Muscle of leg (tissue), 16 donors: ENCODE results near the gene SERF2. TPM values are rescaled to one million over a fixed set of nuclear protein-coding genes. Genes with fewer than 3 reads are reported as not detected.
A peak's percentile ranks its signal among the peaks of the same experiment; 100 is the strongest.
"Not testable (repeated sequence)": the region's sequence is repeated elsewhere in the genome, so short reads cannot be mapped to it uniquely, and the experiment has no call there.

Experiments used
- DNase-seq: peaks from one replicate; pipeline ENCODE4 v3.0.0; 2013
- H3K27ac ChIP-seq: one replicate; pipeline ENCODE4 v1.5.1; 2013; ENCODE audit warnings: mild to moderate bottlenecking, low read length, control low read depth
- H3K27me3 ChIP-seq: one replicate; pipeline ENCODE4 v1.6.1; 2013; ENCODE audit warnings: low read length; ENCODE audit not compliant: control insufficient read depth, insufficient read depth
- H3K36me3 ChIP-seq: one replicate; pipeline ENCODE4 v1.6.1; 2013; ENCODE audit warnings: low read length; ENCODE audit not compliant: control insufficient read depth, insufficient read depth
- H3K4me1 ChIP-seq: one replicate; pipeline ENCODE4 v1.6.1; 2013; ENCODE audit warnings: low read length; ENCODE audit not compliant: control insufficient read depth, insufficient read depth
- H3K4me3 ChIP-seq: one replicate; pipeline ENCODE4 v1.5.1; 2013; ENCODE audit warnings: low read length, control low read depth
- H3K9me3 ChIP-seq: replicated peaks from 2 replicates; pipeline ENCODE4 v1.6.1; 2013; ENCODE audit warnings: low read depth, low read length; ENCODE audit not compliant: control insufficient read depth
- WGBS: methylation state at CpG from one replicate; pipeline ENCODE4 v1.1.5; 2013; ENCODE audit warnings: missing lambda C conversion rate; ENCODE audit not compliant: insufficient coverage; 5-methylcytosine and 5-hydroxymethylcytosine counted together
- long read RNA-seq, 11 donors: transcript quantifications; one replicate each; lab custom pipeline, GENCODE V29; 2026
- polyA plus RNA-seq, 8 donors: library from polyadenylated mRNA; unstranded; fragments of 120-200 nt; gene quantifications; one replicate each; pipeline versions ENCODE4 v1.2.1 to v1.2.3, GENCODE V29; 2013; ENCODE audit warnings: inconsistent platforms in 1 of 8, low replicate concordance in 1 of 8; ENCODE audit not compliant: insufficient read length in 8 of 8, insufficient read depth in 1 of 8
- total RNA-seq: library from RNA; stranded (reverse); fragments of 120-200 nt; gene quantifications from one replicate; pipeline ENCODE4 v1.2.4, GENCODE V29; 2013

Gene SERF2
- total RNA-seq = 650 TPM
- polyA plus RNA-seq = 100 to 1,000 TPM; 505 to 760 (median 671) TPM
- long read RNA-seq, donor 1, transcript SERF2-207 (2 exons, 582 nt) = minor isoform, 32 of 278 reads
- long read RNA-seq, donor 1, transcript SERF2-201 (3 exons, 1,537 nt) = major isoform, 233 of 278 reads
- long read RNA-seq, donor 1, transcript SERF2-216 (2 exons, 1,030 nt) = minor isoform, 7 of 278 reads
- long read RNA-seq, donor 1, partial matches to known transcripts = 0 of 278 reads
- long read RNA-seq, donor 1, other reads (novel, unspliced or antisense) = 0 of 278 reads
- long read RNA-seq, donor 2, transcript SERF2-207 (2 exons, 582 nt) = minor isoform, 13 of 78 reads
- long read RNA-seq, donor 2, transcript SERF2-201 (3 exons, 1,537 nt) = major isoform, 61 of 78 reads
- long read RNA-seq, donor 2, partial matches to known transcripts = 0 of 78 reads
- long read RNA-seq, donor 2, other reads (novel, unspliced or antisense) = 0 of 78 reads
- long read RNA-seq, donor 3, transcript SERF2-216 (2 exons, 1,030 nt) = minor isoform, 6 of 420 reads
- long read RNA-seq, donor 3, transcript SERF2-207 (2 exons, 582 nt) = minor isoform, 58 of 420 reads
- long read RNA-seq, donor 3, transcript SERF2-201 (3 exons, 1,537 nt) = major isoform, 346 of 420 reads
- long read RNA-seq, donor 3, partial matches to known transcripts = 0 of 420 reads
- long read RNA-seq, donor 3, other reads (novel, unspliced or antisense) = 0 of 420 reads
- long read RNA-seq, donor 4, transcript SERF2-207 (2 exons, 582 nt) = minor isoform, 61 of 435 reads
- long read RNA-seq, donor 4, transcript SERF2-202 (3 exons, 506 nt) = minor isoform, 5 of 435 reads
- long read RNA-seq, donor 4, transcript SERF2-201 (3 exons, 1,537 nt) = major isoform, 359 of 435 reads
- long read RNA-seq, donor 4, transcript SERF2-216 (2 exons, 1,030 nt) = minor isoform, 5 of 435 reads
- long read RNA-seq, donor 4, partial matches to known transcripts = 0 of 435 reads
- long read RNA-seq, donor 4, other reads (novel, unspliced or antisense) = 0 of 435 reads
- long read RNA-seq, donor 5, transcript SERF2-207 (2 exons, 582 nt) = minor isoform, 188 of 1,403 reads
- long read RNA-seq, donor 5, transcript SERF2-201 (3 exons, 1,537 nt) = major isoform, 1,160 of 1,403 reads
- long read RNA-seq, donor 5, transcript SERF2-216 (2 exons, 1,030 nt) = minor isoform, 10 of 1,403 reads
- long read RNA-seq, donor 5, transcript SERF2-202 (3 exons, 506 nt) = minor isoform, 10 of 1,403 reads
- long read RNA-seq, donor 5, partial matches to known transcripts = 16 of 1,403 reads
- long read RNA-seq, donor 5, other reads (novel, unspliced or antisense) = 0 of 1,403 reads
- long read RNA-seq, donor 6, transcript SERF2-205 (3 exons, 690 nt) = minor isoform, 6 of 824 reads
- long read RNA-seq, donor 6, transcript SERF2-207 (2 exons, 582 nt) = minor isoform, 91 of 824 reads
- long read RNA-seq, donor 6, transcript SERF2-201 (3 exons, 1,537 nt) = major isoform, 705 of 824 reads
- long read RNA-seq, donor 6, transcript SERF2-216 (2 exons, 1,030 nt) = minor isoform, 17 of 824 reads
- long read RNA-seq, donor 6, partial matches to known transcripts = 0 of 824 reads
- long read RNA-seq, donor 6, other reads (novel, unspliced or antisense) = 0 of 824 reads
- long read RNA-seq, donor 7, transcript SERF2-201 (3 exons, 1,537 nt) = major isoform, 700 of 833 reads
- long read RNA-seq, donor 7, transcript SERF2-216 (2 exons, 1,030 nt) = minor isoform, 10 of 833 reads
- long read RNA-seq, donor 7, transcript SERF2-207 (2 exons, 582 nt) = minor isoform, 79 of 833 reads
- long read RNA-seq, donor 7, partial matches to known transcripts = 32 of 833 reads
- long read RNA-seq, donor 7, other reads (novel, unspliced or antisense) = 0 of 833 reads
- long read RNA-seq, donor 8, transcript SERF2-201 (3 exons, 1,537 nt) = major isoform, 437 of 531 reads
- long read RNA-seq, donor 8, transcript SERF2-216 (2 exons, 1,030 nt) = minor isoform, 7 of 531 reads
- long read RNA-seq, donor 8, transcript SERF2-207 (2 exons, 582 nt) = minor isoform, 54 of 531 reads
- long read RNA-seq, donor 8, partial matches to known transcripts = 24 of 531 reads
- long read RNA-seq, donor 8, other reads (novel, unspliced or antisense) = 0 of 531 reads
- long read RNA-seq, donor 9, transcript SERF2-202 (3 exons, 506 nt) = minor isoform, 7 of 474 reads
- long read RNA-seq, donor 9, transcript SERF2-205 (3 exons, 690 nt) = minor isoform, 6 of 474 reads
- long read RNA-seq, donor 9, transcript SERF2-201 (3 exons, 1,537 nt) = major isoform, 395 of 474 reads
- long read RNA-seq, donor 9, transcript SERF2-207 (2 exons, 582 nt) = minor isoform, 45 of 474 reads
- long read RNA-seq, donor 9, partial matches to known transcripts = 13 of 474 reads
- long read RNA-seq, donor 9, other reads (novel, unspliced or antisense) = 0 of 474 reads
- long read RNA-seq, donor 10, transcript SERF2-205 (3 exons, 690 nt) = minor isoform, 6 of 835 reads
- long read RNA-seq, donor 10, transcript SERF2-201 (3 exons, 1,537 nt) = major isoform, 668 of 835 reads
- long read RNA-seq, donor 10, transcript SERF2-207 (2 exons, 582 nt) = minor isoform, 104 of 835 reads
- long read RNA-seq, donor 10, transcript SERF2-216 (2 exons, 1,030 nt) = minor isoform, 19 of 835 reads
- long read RNA-seq, donor 10, partial matches to known transcripts = 24 of 835 reads
- long read RNA-seq, donor 10, other reads (novel, unspliced or antisense) = 6 of 835 reads
- long read RNA-seq, donor 11, transcript SERF2-207 (2 exons, 582 nt) = minor isoform, 46 of 556 reads
- long read RNA-seq, donor 11, transcript SERF2-216 (2 exons, 1,030 nt) = minor isoform, 8 of 556 reads
- long read RNA-seq, donor 11, transcript SERF2-201 (3 exons, 1,537 nt) = major isoform, 474 of 556 reads
- long read RNA-seq, donor 11, partial matches to known transcripts = 17 of 556 reads
- long read RNA-seq, donor 11, other reads (novel, unspliced or antisense) = 0 of 556 reads

DNA sequence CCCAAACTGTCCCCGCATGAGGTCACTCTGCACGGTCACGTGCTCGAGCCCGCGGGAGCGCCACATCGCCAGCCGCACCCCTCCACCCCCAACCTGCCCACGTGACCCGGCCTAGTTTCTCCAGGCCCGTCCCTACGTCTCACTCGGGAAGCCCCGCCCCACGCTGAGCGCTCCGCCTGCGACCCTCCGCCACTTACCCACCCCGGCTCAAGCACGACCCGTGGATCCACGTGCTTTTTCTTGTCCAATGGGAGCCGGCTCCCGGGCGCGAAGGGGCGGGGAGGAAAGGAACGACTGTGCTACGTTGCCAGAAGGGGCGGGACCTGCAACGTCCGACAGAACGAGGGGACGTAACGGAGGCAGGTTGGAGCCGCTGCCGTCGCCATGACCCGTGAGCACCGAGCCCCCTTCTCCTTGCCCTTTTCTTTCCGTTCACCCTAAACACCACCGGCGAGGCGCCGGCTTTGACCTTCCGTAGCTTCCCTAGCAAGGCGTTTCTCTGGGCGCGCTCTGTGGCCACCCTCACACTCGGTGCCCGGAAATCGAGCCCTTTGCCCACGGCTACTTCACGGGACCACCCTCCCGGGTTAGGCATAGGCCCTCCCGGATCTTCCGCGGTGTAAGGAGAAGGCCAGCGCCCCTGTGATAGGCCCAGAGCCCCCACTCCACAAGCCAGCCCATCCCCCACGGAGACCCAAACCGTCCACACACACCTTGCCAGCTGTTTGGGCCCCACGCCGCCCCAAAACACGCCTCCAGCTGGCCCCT is at the start of gene SERF2:
SERF2 (plus strand) TSS at position 328 of the 768 bp plus-strand sequence; CDS start at position 385, 57 bp downstream.
- peaks cover 40% of the 10 kb centered on the region for H3K36me3 ChIP-seq
- H3K4me3 ChIP-seq = peak within 1 kb of the TSS; percentile 94
- H3K27ac ChIP-seq = peak within 1 kb of the TSS; percentile 99
- H3K4me1 ChIP-seq = peaks cover 31% of the 10 kb centered on the region
- no peaks in the 10 kb centered on the region for H3K9me3 ChIP-seq
- DNase-seq = peak; percentile 100
- under 1% methylated on average over 45 of the region's 66 CpGs for WGBS
- H3K27me3 ChIP-seq = no peaks in the 10 kb centered on the region

DNA sequence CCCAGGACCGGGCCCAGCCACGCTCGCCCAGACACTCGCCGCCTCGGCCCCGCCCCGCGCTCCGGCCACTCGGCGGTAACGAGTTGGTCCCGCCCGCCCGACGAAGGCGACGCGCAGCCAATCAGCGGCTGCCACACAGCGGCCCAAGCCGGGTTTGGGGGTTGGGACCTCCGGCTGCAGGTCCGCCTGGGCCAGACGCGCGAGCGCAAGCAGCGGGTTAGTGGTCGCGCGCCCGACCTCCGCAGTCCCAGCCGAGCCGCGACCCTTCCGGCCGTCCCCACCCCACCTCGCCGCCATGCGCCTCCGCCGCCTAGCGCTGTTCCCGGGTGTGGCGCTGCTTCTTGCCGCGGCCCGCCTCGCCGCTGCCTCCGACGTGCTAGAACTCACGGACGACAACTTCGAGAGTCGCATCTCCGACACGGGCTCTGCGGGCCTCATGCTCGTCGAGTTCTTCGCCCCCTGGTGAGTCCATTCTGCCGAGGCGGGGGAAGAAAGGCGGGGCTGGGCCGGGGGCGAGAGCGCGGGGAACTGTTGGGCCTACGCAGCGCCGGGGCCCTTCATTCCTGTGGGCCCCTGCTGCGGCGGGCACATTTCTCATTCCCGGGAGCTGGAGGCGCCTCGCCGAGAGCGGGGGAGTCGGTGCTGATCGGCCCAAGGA is 45.7 kb upstream of the SERF2 start, which contains the start of gene PDIA3:
PDIA3 (plus strand) TSS at position 194 of the 658 bp plus-strand sequence; CDS start at position 296, 102 bp downstream.
- Histone ChIP-seq H3K27ac (peak within 1 kb of the TSS; percentile 92), H3K4me3 (peak within 1 kb of the TSS; percentile 85)
- not testable (repeated sequence) for H3K27me3 ChIP-seq, H3K4me1 ChIP-seq, H3K9me3 ChIP-seq, H3K36me3 ChIP-seq
- 0% methylated on average over 78 of the region's 84 CpGs for WGBS
- DNase-seq = peak; percentile 97

DNA sequence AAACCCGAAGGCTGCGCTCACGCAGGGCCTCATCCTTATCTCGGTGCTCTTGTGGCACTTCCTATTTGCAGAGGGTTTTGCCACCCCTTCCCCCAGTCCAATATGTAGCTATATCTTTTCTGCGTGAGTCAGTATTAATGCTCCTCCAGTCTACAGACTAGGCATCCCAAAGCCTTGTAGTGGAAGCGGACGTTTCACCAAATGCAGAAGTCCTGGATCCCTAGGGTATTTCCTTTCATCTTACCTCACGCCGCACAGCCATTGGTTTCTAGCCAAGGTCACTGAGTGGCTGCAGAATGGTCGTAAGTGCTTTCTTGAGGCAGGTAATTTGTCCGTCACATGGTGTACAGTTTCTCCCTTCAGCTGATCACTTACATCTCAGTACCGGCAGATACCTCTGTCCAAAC is 45.2 kb upstream of the SERF2 start:
- not testable (repeated sequence) for H3K27me3 ChIP-seq, H3K36me3 ChIP-seq, H3K4me1 ChIP-seq, H3K9me3 ChIP-seq
- WGBS = 0% methylated on average over 4 of the region's 12 CpGs
- peak; percentile 48 for DNase-seq
- Histone ChIP-seq H3K4me3 (peak overlapping the region; percentile 85), H3K27ac (peak overlapping the region; percentile 92)

DNA sequence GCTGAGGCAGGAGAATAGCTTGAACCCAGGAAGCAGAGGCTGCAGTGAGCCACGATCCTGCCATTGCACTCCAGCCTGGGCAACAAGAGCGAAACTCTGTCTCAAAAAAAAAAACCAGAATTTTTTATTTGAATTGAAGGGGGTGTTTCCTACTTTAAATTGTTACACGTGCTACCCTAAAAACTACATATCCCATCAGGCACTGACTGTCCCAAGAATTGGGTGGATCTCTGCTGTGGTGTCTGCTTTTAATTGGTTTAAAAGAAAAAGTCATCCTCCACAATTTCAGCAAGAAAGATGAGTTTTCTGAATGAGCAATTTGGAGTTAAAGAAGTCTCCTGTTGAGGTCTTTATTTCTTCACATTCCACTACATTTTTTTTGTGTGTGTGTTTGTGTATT is 43.7 kb upstream of the SERF2 start:
- H3K9me3 ChIP-seq = no peaks in the 10 kb centered on the region
- no peak overlapping the region for H3K4me3 ChIP-seq
- WGBS = no CpG with 5 or more reads among the region's 3 CpGs
- DNase-seq = peak; percentile 32
- H3K4me1 ChIP-seq = peaks cover 8% of the 10 kb centered on the region
- H3K36me3 ChIP-seq = peaks cover 2% of the 10 kb centered on the region
- H3K27me3 ChIP-seq = no peaks in the 10 kb centered on the region
- no peak overlapping the region for H3K27ac ChIP-seq

DNA sequence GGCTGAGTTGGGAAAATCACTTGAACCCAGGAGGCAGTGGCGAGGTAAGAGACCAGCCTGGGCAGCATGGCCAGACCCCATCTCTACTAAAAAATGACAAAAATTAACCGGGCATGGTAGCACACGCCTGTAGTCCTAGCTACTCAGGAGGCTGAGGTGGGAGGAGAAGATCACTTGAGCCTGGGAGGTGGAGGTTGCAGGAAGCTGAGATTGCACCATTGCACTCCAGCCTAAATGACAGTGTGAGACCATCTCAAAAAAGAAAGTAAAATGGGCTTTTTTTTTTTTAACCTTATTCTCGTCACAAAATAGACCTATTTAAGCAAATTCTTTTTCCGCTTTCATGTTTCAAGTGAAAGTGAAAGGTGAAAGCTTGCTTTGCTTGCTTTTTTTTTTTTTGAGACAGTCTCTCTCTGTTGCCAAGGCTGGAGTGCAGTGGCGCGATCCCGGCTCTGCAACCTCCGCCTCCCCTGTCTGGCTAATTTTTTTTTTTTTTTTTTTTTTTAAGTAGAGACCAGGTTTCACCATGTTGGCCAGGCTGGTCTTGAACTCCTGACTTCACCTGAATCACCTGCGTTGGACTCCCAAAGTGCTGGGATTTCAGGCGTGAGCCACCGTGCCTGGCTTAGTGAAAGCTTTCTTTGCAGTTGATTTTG is 42.3 kb upstream of the SERF2 start:
- Histone ChIP-seq H3K27me3 (no peaks in the 10 kb centered on the region), H3K4me1 (peaks cover 8% of the 10 kb centered on the region), H3K27ac (no peak overlapping the region), H3K9me3 (no peaks in the 10 kb centered on the region), H3K4me3 (no peak overlapping the region), H3K36me3 (peaks cover 5% of the 10 kb centered on the region)
- no CpG with 5 or more reads among the region's 12 CpGs for WGBS
- DNase-seq = peak; percentile 31

DNA sequence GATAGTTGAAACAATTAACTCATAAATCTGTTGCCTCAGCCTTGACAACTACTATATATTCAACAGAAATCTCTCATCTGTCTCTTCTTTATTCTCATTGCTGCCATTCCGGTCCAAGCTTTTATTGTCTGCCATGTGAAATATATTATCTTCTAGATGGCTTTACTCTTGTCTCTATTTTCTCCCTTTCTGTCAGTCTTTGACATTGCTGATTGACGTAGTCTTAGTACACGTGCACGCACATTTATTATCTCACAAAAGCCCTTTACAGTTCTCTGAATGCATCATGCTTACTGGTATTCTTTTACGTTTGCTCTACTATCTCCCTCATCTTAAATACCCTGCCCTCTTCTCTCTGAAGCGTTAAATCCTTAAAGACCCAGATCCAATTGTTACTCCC is 40.2 kb upstream of the SERF2 start:
- Histone ChIP-seq H3K4me1 (peaks cover 4% of the 10 kb centered on the region), H3K4me3 (no peak overlapping the region), H3K36me3 (peaks cover 12% of the 10 kb centered on the region), H3K27me3 (no peaks in the 10 kb centered on the region), H3K27ac (no peak overlapping the region), H3K9me3 (no peaks in the 10 kb centered on the region)
- DNase-seq = no peak
- 86% methylated on average over 4 of the region's 6 CpGs for WGBS

DNA sequence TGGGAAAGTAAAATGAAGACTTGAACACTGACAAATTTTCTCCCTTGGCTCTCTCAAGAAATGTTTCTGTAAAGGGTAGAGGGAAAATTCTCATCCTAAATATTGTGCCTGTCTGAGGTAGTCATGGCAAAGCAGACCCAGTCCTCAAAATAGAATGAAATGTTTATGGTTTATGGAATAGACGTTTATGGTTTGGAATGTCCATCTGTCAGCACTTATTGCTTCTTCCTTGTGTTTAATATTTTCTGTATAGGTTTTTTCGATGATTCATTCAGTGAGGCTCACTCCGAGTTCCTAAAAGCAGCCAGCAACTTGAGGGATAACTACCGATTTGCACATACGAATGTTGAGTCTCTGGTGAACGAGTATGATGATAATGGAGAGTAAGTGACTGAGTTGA is 29.3 kb upstream of the SERF2 start:
- H3K9me3 ChIP-seq = no peaks in the 10 kb centered on the region
- H3K36me3 ChIP-seq = peaks cover 41% of the 10 kb centered on the region
- WGBS = 63% methylated on average over 4 of the region's 6 CpGs
- no peaks in the 10 kb centered on the region for H3K27me3 ChIP-seq
- H3K4me3 ChIP-seq = no peak overlapping the region
- H3K4me1 ChIP-seq = no peaks in the 10 kb centered on the region
- no peak overlapping the region for H3K27ac ChIP-seq
- DNase-seq = no peak
